GM23338 (cell line): ENCODE measurements around the gene ENTPD8. TPM values are rescaled to one million over a fixed set of nuclear protein-coding genes. Genes with fewer than 3 reads are reported as not detected.
A peak's percentile ranks its signal among the peaks of the same experiment; 100 is the strongest.

Experiments used
- ATAC-seq: fragments of 200-7000 bp; cut with Tn5 transposase; 3 replicates; pipeline ENCODE4 v1.9.1; 2020
- DNase-seq: peaks from one replicate; pipeline ENCODE4 v3.0.0-alpha.2; 2015; ENCODE audit warnings: low spot score
- H2AFZ ChIP-seq: fragments of 200-600 bp; sonication (generic); 2 replicates; pipeline ENCODE4 v1.8.0; 2016; ENCODE audit warnings: antibody characterized with exemption, mild to moderate bottlenecking, moderate library complexity
- H3F3A ChIP-seq: fragments of 200-600 bp; sonication (generic); replicated peaks from 2 replicates; pipeline ENCODE4 v1.8.0; 2017; ENCODE audit warnings: antibody characterized with exemption, mixed run types, low read depth
- H3K27ac ChIP-seq: fragments of 200-600 bp; sonication (generic); 2 replicates; pipeline ENCODE4 v1.6.1; 2016; ENCODE audit warnings: low read depth
- H3K27me3 ChIP-seq: fragments of 200-600 bp; sonication (generic); 2 replicates; pipeline ENCODE4 v1.8.0; 2016; ENCODE audit warnings: mild to moderate bottlenecking, mixed run types, moderate library complexity; ENCODE audit not compliant: insufficient read depth
- H3K36me3 ChIP-seq: fragments of 200-600 bp; sonication (generic); 2 replicates; pipeline ENCODE4 v1.8.0; 2016; ENCODE audit warnings: mild to moderate bottlenecking; ENCODE audit not compliant: insufficient read depth
- H3K4me1 ChIP-seq: fragments of 200-600 bp; sonication (generic); 2 replicates; pipeline ENCODE4 v1.8.0; 2016; ENCODE audit warnings: mild to moderate bottlenecking, moderate library complexity; ENCODE audit not compliant: insufficient read depth
- H3K4me2 ChIP-seq: fragments of 200-600 bp; sonication (generic); 2 replicates; pipeline ENCODE4 v1.7.1; 2017; ENCODE audit warnings: mixed run types
- H3K4me3 ChIP-seq: fragments of 200-600 bp; sonication (generic); 2 replicates; pipeline ENCODE4 v1.6.1; 2016; ENCODE audit warnings: mixed run types
- H3K79me2 ChIP-seq: fragments of 200-600 bp; sonication (generic); replicated peaks from 2 replicates; pipeline ENCODE4 v1.8.0; 2017; ENCODE audit warnings: mild to moderate bottlenecking; ENCODE audit not compliant: insufficient read depth
- H3K9me2 ChIP-seq: fragments of 200-600 bp; sonication (generic); 2 replicates; pipeline ENCODE4 v1.8.0; 2017; ENCODE audit not compliant: insufficient read depth
- H4K20me1 ChIP-seq: fragments of 200-600 bp; sonication (generic); replicated peaks from 2 replicates; pipeline ENCODE4 v1.8.0; 2017; ENCODE audit warnings: mild to moderate bottlenecking; ENCODE audit not compliant: insufficient read depth
- H3K27ac Mint-ChIP-seq: 2 replicates; pipeline ENCODE4 v1.8.0; 2020; ENCODE audit warnings: inconsistent platforms, mild to moderate bottlenecking, moderate library complexity, mixed read lengths
- H3K27me3 Mint-ChIP-seq: 3 replicates; pipeline ENCODE4 v1.8.0; 2022; ENCODE audit warnings: low read depth, mild to moderate bottlenecking, moderate library complexity, mixed read lengths, inconsistent platforms; ENCODE audit not compliant: insufficient read depth, poor library complexity
- H3K36me3 Mint-ChIP-seq: 3 replicates; pipeline ENCODE4 v1.8.0; 2021; ENCODE audit warnings: low read depth, mild to moderate bottlenecking, inconsistent platforms, moderate library complexity, mixed read lengths
- H3K4me1 Mint-ChIP-seq: 3 replicates; pipeline ENCODE4 v1.8.0; 2020; ENCODE audit warnings: mild to moderate bottlenecking, inconsistent platforms, mixed read lengths
- H3K4me3 Mint-ChIP-seq: 3 replicates; pipeline ENCODE4 v1.8.0; 2021; ENCODE audit warnings: moderate library complexity, mild to moderate bottlenecking, inconsistent platforms, mixed read lengths
- H3K9me3 Mint-ChIP-seq: 3 replicates; pipeline ENCODE4 v1.8.0; 2020; ENCODE audit warnings: moderate library complexity, mild to moderate bottlenecking, inconsistent platforms, mixed read lengths
- JUNB ChIP-seq: IDR thresholded peaks from one replicate; pipeline ENCODE4 v1.6.1; 2016; ENCODE audit warnings: antibody characterized with exemption; ENCODE audit not compliant: unreplicated experiment
- POLR2AphosphoS5 ChIP-seq: IDR thresholded peaks from 2 replicates; pipeline ENCODE4 v1.6.1; 2016; ENCODE audit warnings: antibody characterized with exemption, low read depth
- STAT1 ChIP-seq: IDR thresholded peaks from one replicate; pipeline ENCODE4 v1.6.1; 2016; ENCODE audit warnings: antibody characterized with exemption; ENCODE audit not compliant: unreplicated experiment
- ZNF331 ChIP-seq: fragments of 250-450 bp; sonication (Bioruptor Pico); IDR thresholded peaks from 2 replicates; pipeline ENCODE4 v1.5.0; 2020; ENCODE audit warnings: low read depth, mild to moderate bottlenecking, moderate library complexity
- polyA plus RNA-seq: library from polyadenylated mRNA; unstranded; fragments of >200 nt; fragmentation: Nextera tagmentation; extraction: Ambion mirVana; gene quantifications from 2 replicates; pipeline ENCODE4 v1.2.1, GENCODE V29; 2016
- total RNA-seq: library from RNA; depleted of rRNA; stranded (reverse); fragments of >200 nt; shearing (Covaris generic); gene quantifications from 2 replicates; pipeline ENCODE4 v1.2.3, GENCODE V29; 2014
- TF ChIP-seq, protein P1 (sequence below), 2 experiments: fragments of 200-600 bp in 1 of 2; sonication (generic) in 1 of 2; conservative IDR thresholded peaks; 2 replicates each; pipeline versions ENCODE4 v1.5.1 to v1.6.1; 2016 to 2017; ENCODE audit warnings: antibody characterized with exemption in 2 of 2, low read depth in 2 of 2, mild to moderate bottlenecking in 2 of 2, moderate library complexity in 1 of 2
- TF ChIP-seq, protein P2 (sequence below): fragments of 250-450 bp; sonication (Bioruptor Pico); IDR thresholded peaks from 2 replicates; pipeline ENCODE4 v1.5.0; 2020; ENCODE audit warnings: mild to moderate bottlenecking, moderate library complexity
- TF ChIP-seq, protein P3 (sequence below): IDR thresholded peaks from 2 replicates; pipeline ENCODE4 v1.6.1; 2016; ENCODE audit warnings: antibody characterized with exemption

The ENTPD8 gene
- total and polyA plus RNA-seq, 2 experiments from 2014 or later = 0.42 to 0.89 TPM

DNA sequence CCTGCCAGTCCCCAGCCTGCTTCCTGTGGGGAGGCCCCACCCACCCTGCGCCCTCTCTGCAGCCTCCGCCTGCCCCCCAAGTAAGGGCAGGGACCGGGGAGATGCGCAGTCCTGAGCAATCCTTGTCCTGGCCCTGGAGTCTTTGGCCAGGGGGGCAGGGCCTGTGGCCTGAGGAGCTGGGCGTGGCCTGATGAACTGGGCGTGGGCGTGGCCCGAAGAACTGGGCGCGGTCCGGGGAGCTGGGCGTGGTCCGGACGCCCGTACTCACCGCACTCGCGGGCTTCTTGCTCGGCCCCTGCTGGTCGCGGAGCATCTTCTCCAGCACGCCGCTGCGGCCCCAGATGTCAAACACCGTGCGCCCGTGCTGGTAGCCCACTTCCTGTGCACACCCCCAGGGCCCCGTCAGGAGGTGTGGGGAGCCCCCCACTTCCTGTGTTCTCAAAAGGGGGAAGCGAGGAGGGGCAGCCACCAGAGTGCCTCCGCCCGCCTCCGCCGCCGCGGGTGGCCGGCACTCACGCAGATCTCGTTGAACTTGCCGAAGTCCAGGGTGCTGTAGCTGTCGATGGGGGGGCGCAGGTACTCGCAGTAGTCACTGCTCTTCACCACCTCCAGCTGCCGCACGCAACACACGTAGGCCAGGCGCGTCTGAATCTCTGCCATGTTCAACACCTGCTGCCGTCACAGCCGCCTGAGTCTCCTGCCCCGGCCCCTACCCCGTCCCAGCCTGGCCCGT, 20.7 kb upstream of the ENTPD8 start:
- Histone ChIP-seq H3K36me3 (no peaks in the 10 kb centered on the region), H2AFZ (0 out of 2 replicates have a peak overlapping the region, but pooled peaks have one; percentile 66), H3K4me3 (no peak overlapping the region), H3K9me2 (no peaks in the 10 kb centered on the region), H3K27ac (no peak overlapping the region), H3K79me2 (no peaks in the 10 kb centered on the region), H3K4me2 (no peak overlapping the region), H3F3A (no peaks in the 10 kb centered on the region), H3K27me3 (no peaks in the 10 kb centered on the region), H4K20me1 (no peaks in the 10 kb centered on the region), H3K4me1 (no peaks in the 10 kb centered on the region)
- no peaks in the 10 kb centered on the region; the same call in 2 of the 3 replicates for H3K9me3 Mint-ChIP-seq
- H3K4me3 Mint-ChIP-seq = no peak overlapping the region
- no peak overlapping the region for H3K27ac Mint-ChIP-seq
- TF ChIP-seq POLR2AphosphoS5 = no peak
- TF ChIP-seq, protein P1, sequence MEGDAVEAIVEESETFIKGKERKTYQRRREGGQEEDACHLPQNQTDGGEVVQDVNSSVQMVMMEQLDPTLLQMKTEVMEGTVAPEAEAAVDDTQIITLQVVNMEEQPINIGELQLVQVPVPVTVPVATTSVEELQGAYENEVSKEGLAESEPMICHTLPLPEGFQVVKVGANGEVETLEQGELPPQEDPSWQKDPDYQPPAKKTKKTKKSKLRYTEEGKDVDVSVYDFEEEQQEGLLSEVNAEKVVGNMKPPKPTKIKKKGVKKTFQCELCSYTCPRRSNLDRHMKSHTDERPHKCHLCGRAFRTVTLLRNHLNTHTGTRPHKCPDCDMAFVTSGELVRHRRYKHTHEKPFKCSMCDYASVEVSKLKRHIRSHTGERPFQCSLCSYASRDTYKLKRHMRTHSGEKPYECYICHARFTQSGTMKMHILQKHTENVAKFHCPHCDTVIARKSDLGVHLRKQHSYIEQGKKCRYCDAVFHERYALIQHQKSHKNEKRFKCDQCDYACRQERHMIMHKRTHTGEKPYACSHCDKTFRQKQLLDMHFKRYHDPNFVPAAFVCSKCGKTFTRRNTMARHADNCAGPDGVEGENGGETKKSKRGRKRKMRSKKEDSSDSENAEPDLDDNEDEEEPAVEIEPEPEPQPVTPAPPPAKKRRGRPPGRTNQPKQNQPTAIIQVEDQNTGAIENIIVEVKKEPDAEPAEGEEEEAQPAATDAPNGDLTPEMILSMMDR (conservative IDR thresholded peaks at IDR 0.05; ENCODE audit: low read depth in 2 of 2) = peak in 1 of 2 experiments; percentile 23; a peak in 1 of 4 replicates
- H3K27me3 Mint-ChIP-seq = peaks cover 4% of the 10 kb centered on the region
- peaks cover 2% of the 10 kb centered on the region; the same call in 2 of the 3 replicates for H3K4me1 Mint-ChIP-seq
- ATAC-seq (peak; percentile 68), DNase-seq (peak; percentile 92)
- H3K36me3 Mint-ChIP-seq = no peaks in the 10 kb centered on the region; the same call in 2 of the 3 replicates

DNA sequence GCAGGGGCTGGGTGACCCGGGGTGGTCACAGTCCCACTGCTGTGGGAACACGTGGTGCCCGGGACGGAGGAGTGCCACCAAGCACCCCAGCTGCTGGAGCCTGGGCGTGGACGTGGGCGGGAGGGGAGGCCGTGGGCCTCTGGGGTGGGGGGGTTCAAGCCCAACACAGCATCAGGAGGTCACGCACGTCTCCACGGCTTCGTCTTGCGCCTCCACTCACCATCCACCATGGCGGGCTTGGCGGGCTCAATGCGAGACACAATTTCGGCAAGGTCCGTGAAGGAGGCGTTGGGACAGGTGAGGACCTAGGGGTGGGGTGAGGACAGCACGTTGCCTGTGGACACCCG, 20.1 kb upstream of the ENTPD8 start:
- no peaks in the 10 kb centered on the region for H3K27me3 ChIP-seq
- H3K4me2 ChIP-seq = no peak overlapping the region
- no peak for DNase-seq
- TF ChIP-seq STAT1 (no peak), ZNF331 (CRISPR knock-in tag) (no peak), JUNB (no peak)
- TF ChIP-seq, protein P2, sequence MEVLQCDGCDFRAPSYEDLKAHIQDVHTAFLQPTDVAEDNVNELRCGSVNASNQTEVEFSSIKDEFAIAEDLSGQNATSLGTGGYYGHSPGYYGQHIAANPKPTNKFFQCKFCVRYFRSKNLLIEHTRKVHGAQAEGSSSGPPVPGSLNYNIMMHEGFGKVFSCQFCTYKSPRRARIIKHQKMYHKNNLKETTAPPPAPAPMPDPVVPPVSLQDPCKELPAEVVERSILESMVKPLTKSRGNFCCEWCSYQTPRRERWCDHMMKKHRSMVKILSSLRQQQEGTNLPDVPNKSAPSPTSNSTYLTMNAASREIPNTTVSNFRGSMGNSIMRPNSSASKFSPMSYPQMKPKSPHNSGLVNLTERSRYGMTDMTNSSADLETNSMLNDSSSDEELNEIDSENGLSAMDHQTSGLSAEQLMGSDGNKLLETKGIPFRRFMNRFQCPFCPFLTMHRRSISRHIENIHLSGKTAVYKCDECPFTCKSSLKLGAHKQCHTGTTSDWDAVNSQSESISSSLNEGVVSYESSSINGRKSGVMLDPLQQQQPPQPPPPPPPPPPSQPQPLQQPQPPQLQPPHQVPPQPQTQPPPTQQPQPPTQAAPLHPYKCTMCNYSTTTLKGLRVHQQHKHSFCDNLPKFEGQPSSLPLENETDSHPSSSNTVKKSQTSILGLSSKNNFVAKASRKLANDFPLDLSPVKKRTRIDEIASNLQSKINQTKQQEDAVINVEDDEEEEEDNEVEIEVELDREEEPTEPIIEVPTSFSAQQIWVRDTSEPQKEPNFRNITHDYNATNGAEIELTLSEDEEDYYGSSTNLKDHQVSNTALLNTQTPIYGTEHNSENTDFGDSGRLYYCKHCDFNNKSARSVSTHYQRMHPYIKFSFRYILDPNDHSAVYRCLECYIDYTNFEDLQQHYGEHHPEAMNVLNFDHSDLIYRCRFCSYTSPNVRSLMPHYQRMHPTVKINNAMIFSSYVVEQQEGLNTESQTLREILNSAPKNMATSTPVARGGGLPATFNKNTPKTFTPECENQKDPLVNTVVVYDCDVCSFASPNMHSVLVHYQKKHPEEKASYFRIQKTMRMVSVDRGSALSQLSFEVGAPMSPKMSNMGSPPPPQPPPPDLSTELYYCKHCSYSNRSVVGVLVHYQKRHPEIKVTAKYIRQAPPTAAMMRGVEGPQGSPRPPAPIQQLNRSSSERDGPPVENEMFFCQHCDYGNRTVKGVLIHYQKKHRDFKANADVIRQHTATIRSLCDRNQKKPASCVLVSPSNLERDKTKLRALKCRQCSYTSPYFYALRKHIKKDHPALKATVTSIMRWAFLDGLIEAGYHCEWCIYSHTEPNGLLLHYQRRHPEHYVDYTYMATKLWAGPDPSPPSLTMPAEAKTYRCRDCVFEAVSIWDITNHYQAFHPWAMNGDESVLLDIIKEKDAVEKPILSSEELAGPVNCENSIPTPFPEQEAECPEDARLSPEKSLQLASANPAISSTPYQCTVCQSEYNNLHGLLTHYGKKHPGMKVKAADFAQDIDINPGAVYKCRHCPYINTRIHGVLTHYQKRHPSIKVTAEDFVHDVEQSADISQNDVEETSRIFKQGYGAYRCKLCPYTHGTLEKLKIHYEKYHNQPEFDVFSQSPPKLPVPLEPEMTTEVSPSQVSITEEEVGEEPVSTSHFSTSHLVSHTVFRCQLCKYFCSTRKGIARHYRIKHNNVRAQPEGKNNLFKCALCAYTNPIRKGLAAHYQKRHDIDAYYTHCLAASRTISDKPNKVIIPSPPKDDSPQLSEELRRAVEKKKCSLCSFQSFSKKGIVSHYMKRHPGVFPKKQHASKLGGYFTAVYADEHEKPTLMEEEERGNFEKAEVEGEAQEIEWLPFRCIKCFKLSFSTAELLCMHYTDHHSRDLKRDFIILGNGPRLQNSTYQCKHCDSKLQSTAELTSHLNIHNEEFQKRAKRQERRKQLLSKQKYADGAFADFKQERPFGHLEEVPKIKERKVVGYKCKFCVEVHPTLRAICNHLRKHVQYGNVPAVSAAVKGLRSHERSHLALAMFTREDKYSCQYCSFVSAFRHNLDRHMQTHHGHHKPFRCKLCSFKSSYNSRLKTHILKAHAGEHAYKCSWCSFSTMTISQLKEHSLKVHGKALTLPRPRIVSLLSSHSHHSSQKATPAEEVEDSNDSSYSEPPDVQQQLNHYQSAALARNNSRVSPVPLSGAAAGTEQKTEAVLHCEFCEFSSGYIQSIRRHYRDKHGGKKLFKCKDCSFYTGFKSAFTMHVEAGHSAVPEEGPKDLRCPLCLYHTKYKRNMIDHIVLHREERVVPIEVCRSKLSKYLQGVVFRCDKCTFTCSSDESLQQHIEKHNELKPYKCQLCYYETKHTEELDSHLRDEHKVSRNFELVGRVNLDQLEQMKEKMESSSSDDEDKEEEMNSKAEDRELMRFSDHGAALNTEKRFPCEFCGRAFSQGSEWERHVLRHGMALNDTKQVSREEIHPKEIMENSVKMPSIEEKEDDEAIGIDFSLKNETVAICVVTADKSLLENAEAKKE (CRISPR knock-in tag) = no peak
- TF ChIP-seq, protein P3, sequence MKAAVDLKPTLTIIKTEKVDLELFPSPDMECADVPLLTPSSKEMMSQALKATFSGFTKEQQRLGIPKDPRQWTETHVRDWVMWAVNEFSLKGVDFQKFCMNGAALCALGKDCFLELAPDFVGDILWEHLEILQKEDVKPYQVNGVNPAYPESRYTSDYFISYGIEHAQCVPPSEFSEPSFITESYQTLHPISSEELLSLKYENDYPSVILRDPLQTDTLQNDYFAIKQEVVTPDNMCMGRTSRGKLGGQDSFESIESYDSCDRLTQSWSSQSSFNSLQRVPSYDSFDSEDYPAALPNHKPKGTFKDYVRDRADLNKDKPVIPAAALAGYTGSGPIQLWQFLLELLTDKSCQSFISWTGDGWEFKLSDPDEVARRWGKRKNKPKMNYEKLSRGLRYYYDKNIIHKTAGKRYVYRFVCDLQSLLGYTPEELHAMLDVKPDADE = no peak
- no peaks in the 10 kb centered on the region; the same call in 1 of the 2 replicates for H4K20me1 ChIP-seq
- no peak overlapping the region for H3K4me3 ChIP-seq
- ATAC-seq = no peak
- H3F3A ChIP-seq = no peaks in the 10 kb centered on the region
- no peaks in the 10 kb centered on the region for H3K4me1 ChIP-seq
- no peak overlapping the region for H2AFZ ChIP-seq
- no peaks in the 10 kb centered on the region; the same call in 2 of the 3 replicates for H3K9me3 Mint-ChIP-seq
- H3K36me3 ChIP-seq = no peaks in the 10 kb centered on the region
- no peaks in the 10 kb centered on the region for H3K9me2 ChIP-seq
- H3K4me1 Mint-ChIP-seq = peaks cover 2% of the 10 kb centered on the region; the same call in 2 of the 3 replicates
- no peak overlapping the region for H3K27ac Mint-ChIP-seq
- H3K4me3 Mint-ChIP-seq = no peak overlapping the region
- peaks cover 4% of the 10 kb centered on the region for H3K27me3 Mint-ChIP-seq
- no peaks in the 10 kb centered on the region for H3K79me2 ChIP-seq
- no peak overlapping the region for H3K27ac ChIP-seq
- H3K36me3 Mint-ChIP-seq = peaks cover 1% of the 10 kb centered on the region; the same call in 1 of the 3 replicates
